Neural crest cell (in vitro differentiated cells): ENCODE data around the gene LAIR2. TPM values are rescaled to one million over a fixed set of nuclear protein-coding genes. Genes with fewer than 3 reads are reported as not detected.

ENCODE experiments used
- DNase-seq: peaks from one replicate; pipeline ENCODE4 v3.0.0; 2021; ENCODE audit warnings: low read depth, mixed read lengths, low spot score
- H3K27ac Mint-ChIP-seq: one replicate; pipeline ENCODE4 v1.8.0; 2021; ENCODE audit warnings: mild to moderate bottlenecking, mixed read lengths; ENCODE audit not compliant: unreplicated experiment
- H3K27me3 Mint-ChIP-seq: 2 replicates; pipeline ENCODE4 v1.8.0; 2021; ENCODE audit warnings: low read depth, mild to moderate bottlenecking, mixed read lengths
- H3K36me3 Mint-ChIP-seq: 2 replicates; pipeline ENCODE4 v1.8.0; 2021; ENCODE audit warnings: low read depth, mild to moderate bottlenecking, mixed read lengths
- H3K4me1 Mint-ChIP-seq: 2 replicates; pipeline ENCODE4 v1.8.0; 2021; ENCODE audit warnings: mixed read lengths
- H3K4me3 Mint-ChIP-seq: one replicate; pipeline ENCODE4 v1.8.0; 2021; ENCODE audit warnings: mild to moderate bottlenecking, mixed read lengths
- H3K9me3 Mint-ChIP-seq: 2 replicates; pipeline ENCODE4 v1.8.0; 2021; ENCODE audit warnings: mixed read lengths
- total RNA-seq: library from RNA; stranded (reverse); gene quantifications from 2 replicates; pipeline ENCODE4 v1.2.1, GENCODE V29; 2021
- TF ChIP-seq, protein P1 (sequence below): fragments of 200-600 bp; sonication (generic); conservative IDR thresholded peaks from 2 replicates; pipeline ENCODE4 v1.5.0; 2021; ENCODE audit warnings: antibody characterized with exemption, mild to moderate bottlenecking

LAIR2 gene
- total RNA-seq, 1 donor from 2014 or later = not detected

DNA sequence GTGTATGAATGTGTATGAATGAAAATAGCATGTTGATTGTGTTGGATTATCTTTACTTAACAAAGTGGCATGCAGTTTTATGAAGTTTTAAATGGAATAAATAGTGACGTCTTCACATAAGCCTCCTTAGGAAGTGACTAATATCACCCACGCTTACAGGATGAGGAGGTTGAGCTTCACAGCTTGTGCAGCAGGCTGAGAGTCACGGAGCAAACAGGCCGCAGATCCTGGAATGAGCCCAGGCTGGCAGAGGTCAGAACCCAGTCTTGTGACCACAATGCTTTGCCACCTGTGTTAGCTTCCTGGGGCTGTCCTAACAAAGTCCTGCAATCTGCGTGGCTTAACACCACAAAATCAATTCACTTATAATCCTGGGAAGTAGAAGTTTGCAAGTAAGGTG is 20.8 kb downstream of the LAIR2 start:
- H3K27ac Mint-ChIP-seq = no peak overlapping the region
- H3K4me3 Mint-ChIP-seq = no peak overlapping the region
- TF ChIP-seq, protein P1, sequence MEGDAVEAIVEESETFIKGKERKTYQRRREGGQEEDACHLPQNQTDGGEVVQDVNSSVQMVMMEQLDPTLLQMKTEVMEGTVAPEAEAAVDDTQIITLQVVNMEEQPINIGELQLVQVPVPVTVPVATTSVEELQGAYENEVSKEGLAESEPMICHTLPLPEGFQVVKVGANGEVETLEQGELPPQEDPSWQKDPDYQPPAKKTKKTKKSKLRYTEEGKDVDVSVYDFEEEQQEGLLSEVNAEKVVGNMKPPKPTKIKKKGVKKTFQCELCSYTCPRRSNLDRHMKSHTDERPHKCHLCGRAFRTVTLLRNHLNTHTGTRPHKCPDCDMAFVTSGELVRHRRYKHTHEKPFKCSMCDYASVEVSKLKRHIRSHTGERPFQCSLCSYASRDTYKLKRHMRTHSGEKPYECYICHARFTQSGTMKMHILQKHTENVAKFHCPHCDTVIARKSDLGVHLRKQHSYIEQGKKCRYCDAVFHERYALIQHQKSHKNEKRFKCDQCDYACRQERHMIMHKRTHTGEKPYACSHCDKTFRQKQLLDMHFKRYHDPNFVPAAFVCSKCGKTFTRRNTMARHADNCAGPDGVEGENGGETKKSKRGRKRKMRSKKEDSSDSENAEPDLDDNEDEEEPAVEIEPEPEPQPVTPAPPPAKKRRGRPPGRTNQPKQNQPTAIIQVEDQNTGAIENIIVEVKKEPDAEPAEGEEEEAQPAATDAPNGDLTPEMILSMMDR = no peak
- no peak for DNase-seq
- H3K4me1 Mint-ChIP-seq = no peaks in the 10 kb centered on the region
- no peaks in the 10 kb centered on the region for H3K27me3 Mint-ChIP-seq
- peaks cover 3% of the 10 kb centered on the region for H3K36me3 Mint-ChIP-seq
- H3K9me3 Mint-ChIP-seq = peaks cover 30% of the 10 kb centered on the region

DNA sequence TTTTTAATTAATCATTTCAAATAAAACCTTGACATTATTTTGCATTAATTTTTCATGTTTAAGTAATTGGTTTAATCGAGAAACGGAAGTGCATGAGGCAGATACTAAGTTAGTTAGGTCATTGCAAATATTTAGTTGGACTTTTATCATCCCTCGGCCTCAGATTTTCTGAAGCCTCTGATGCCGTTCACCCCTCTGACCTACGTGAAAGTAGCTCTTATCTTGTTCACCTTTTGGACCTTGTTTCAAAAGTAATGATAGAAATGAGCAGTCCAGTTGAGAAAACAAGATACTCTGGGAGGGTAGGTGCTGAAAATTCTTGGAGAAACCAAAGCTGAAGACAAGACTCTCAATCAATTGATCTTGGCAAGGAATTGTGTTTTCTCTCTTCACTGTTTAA is 23.0 kb downstream of the LAIR2 start:
- Mint-ChIP-seq H3K9me3 (peaks cover 29% of the 10 kb centered on the region), H3K4me1 (no peaks in the 10 kb centered on the region), H3K27ac (no peak overlapping the region), H3K36me3 (peaks cover 3% of the 10 kb centered on the region), H3K4me3 (no peak overlapping the region), H3K27me3 (no peaks in the 10 kb centered on the region)
- DNase-seq = no peak
- TF ChIP-seq, protein P1 = no peak

- no peak overlapping the region for H3K27ac Mint-ChIP-seq
- H3K4me1 Mint-ChIP-seq = no peaks in the 10 kb centered on the region
- H3K36me3 Mint-ChIP-seq = peaks cover 3% of the 10 kb centered on the region
- TF ChIP-seq, protein P1 = no peak
- H3K9me3 Mint-ChIP-seq = peaks cover 24% of the 10 kb centered on the region
- no peak overlapping the region for H3K4me3 Mint-ChIP-seq
- no peak for DNase-seq
- no peaks in the 10 kb centered on the region for H3K27me3 Mint-ChIP-seq
Measured at GRCh38 chr19:54526972-54527371, 24.3 kb downstream of the LAIR2 start.

GRCh38 chr19:54530866-54531265 is 28.2 kb downstream of the LAIR2 start:
- Mint-ChIP-seq H3K27ac (no peak overlapping the region), H3K27me3 (no peaks in the 10 kb centered on the region), H3K4me1 (no peaks in the 10 kb centered on the region), H3K4me3 (no peak overlapping the region), H3K36me3 (peaks cover 3% of the 10 kb centered on the region), H3K9me3 (peaks cover 13% of the 10 kb centered on the region)
- no peak for DNase-seq
- TF ChIP-seq, protein P1 = no peak

- TF ChIP-seq, protein P1 = no peak
- Mint-ChIP-seq H3K27ac (no peak overlapping the region), H3K36me3 (peaks cover 5% of the 10 kb centered on the region), H3K27me3 (no peaks in the 10 kb centered on the region), H3K4me3 (no peak overlapping the region), H3K9me3 (peaks cover 8% of the 10 kb centered on the region), H3K4me1 (no peaks in the 10 kb centered on the region)
- DNase-seq = no peak
Measured at GRCh38 chr19:54532528-54532927, 29.9 kb downstream of the LAIR2 start.

- Mint-ChIP-seq H3K4me3 (no peak overlapping the region), H3K36me3 (peaks cover 5% of the 10 kb centered on the region), H3K27me3 (no peaks in the 10 kb centered on the region), H3K27ac (no peak overlapping the region), H3K4me1 (no peaks in the 10 kb centered on the region), H3K9me3 (peaks cover 5% of the 10 kb centered on the region)
- DNase-seq = no peak
- TF ChIP-seq, protein P1 = no peak
Measured at GRCh38 chr19:54533476-54533875, 30.8 kb downstream of the LAIR2 start.
